Gastroesophageal sphincter (tissue), 4 donors: ENCODE results near the gene FGR. TPM values are rescaled to one million over a fixed set of nuclear protein-coding genes. Genes with fewer than 3 reads are reported as not detected.

ENCODE experiments used
- ATAC-seq: fragments of 150-250 bp; one replicate; pipeline ENCODE4 v1.9.1; 2016; ENCODE audit warnings: mild to moderate bottlenecking, moderate library complexity
- H3K27ac ChIP-seq, 4 donors: fragments of 200-600 bp; sonication (generic) in 3 of 4; 1 replicate in 3 of 4; 2 replicates in 1 of 4; pipeline ENCODE4 v1.5.1; 2016 to 2019
- H3K27me3 ChIP-seq: fragments of 200-600 bp; sonication (generic); one replicate; pipeline ENCODE4 v1.5.1; 2019
- H3K36me3 ChIP-seq, 2 donors: fragments of 200-600 bp; sonication (generic); one replicate each; pipeline ENCODE4 v1.5.1; 2019; ENCODE audit warnings: control low read depth in 1 of 2
- H3K4me1 ChIP-seq, 3 donors: fragments of 200-600 bp; sonication (generic); 1 replicate in 2 of 3; 2 replicates in 1 of 3; pipeline ENCODE4 v1.5.1; 2016 to 2019; ENCODE audit warnings: control low read depth in 2 of 3
- H3K4me3 ChIP-seq, 2 donors: fragments of 200-600 bp; sonication (generic); one replicate each; pipeline ENCODE4 v1.5.1; 2019; ENCODE audit warnings: mild to moderate bottlenecking in 1 of 2, moderate library complexity in 1 of 2
- H3K9me3 ChIP-seq, 3 donors: fragments of 200-600 bp; sonication (generic); one replicate each; pipeline ENCODE4 v1.5.1; 2017 to 2019; ENCODE audit warnings: control low read depth in 2 of 3
- EP300 ChIP-seq: sonication (generic); formaldehyde crosslinking; IDR thresholded peaks from one replicate; pipeline ENCODE4 v1.6.1; 2017; ENCODE audit warnings: antibody characterized with exemption, mild to moderate bottlenecking
- POLR2A ChIP-seq, 2 donors: fragments of 450-650 bp; IDR thresholded peaks; one replicate each; pipeline ENCODE4 v1.6.1; 2017; ENCODE audit warnings: antibody characterized with exemption in 2 of 2, mild to moderate bottlenecking in 2 of 2, moderate library complexity in 1 of 2
- POLR2AphosphoS5 ChIP-seq: sonication (generic); formaldehyde crosslinking; IDR thresholded peaks from one replicate; pipeline ENCODE4 v1.6.1; 2017; ENCODE audit warnings: antibody characterized with exemption
- WGBS, 2 donors: methylation state at CpG; one replicate each; pipeline ENCODE4 v1.1.5; 2018; ENCODE audit warnings: low coverage in 1 of 2; 5-methylcytosine and 5-hydroxymethylcytosine counted together
- total RNA-seq, 4 donors: library from RNA; depleted of rRNA; stranded (reverse); fragments of >200 nt; gene quantifications; one replicate each; pipeline ENCODE4 v1.1.0, GENCODE V29; 2016
- TF ChIP-seq, protein P1 (sequence below), 4 experiments: fragments of 200-600 bp in 2 of 4; fragments of 450-650 bp in 2 of 4; sonication (generic) in 1 of 4; IDR thresholded peaks; one replicate each; pipeline ENCODE4 v1.5.1; 2017 to 2019; ENCODE audit warnings: antibody characterized with exemption in 4 of 4, mild to moderate bottlenecking in 2 of 4, moderate library complexity in 2 of 4

FGR gene
- total RNA-seq, 4 donors from 2014 or later, result 9.2 to 17.8 (median 10.1) TPM

DNA sequence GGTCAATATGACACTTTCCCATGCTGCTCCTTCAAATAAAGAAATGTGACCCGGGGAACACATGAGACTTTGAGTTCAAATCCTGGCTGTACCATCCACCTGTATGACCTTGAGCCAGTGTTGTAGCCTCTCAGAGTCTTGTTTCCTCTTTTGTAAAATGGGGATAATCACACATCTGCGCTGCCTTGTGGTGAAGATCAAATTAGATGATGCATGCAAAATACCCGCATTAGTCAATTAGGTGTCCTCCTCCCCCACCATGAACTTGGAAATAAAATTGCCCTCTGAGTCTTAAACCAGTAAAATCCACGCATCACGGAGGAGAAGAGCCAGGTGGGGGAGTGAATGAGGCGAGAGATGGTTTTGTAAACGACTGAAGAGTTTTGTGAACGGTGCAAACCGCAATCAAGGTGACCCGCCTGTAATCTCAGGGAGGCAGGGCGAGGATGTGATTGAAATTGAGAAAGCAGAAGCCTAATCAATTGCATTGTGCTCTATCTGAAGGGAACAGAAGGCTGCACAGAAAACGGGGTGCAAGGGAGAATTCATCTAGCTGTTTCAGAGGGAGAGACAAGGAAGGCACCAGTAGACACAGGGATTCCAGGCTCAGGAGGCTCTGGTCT is 25.3 kb downstream of the FGR start:
- H3K27ac ChIP-seq, result no peak overlapping the region
- no peak overlapping the region for H3K4me3 ChIP-seq
- no peaks in the 10 kb centered on the region for H3K36me3 ChIP-seq
- no peaks in the 10 kb centered on the region for H3K9me3 ChIP-seq
- TF ChIP-seq POLR2AphosphoS5 (no peak), EP300 (no peak), POLR2A (IDR thresholded peaks at IDR 0.05) (no peak)
- TF ChIP-seq, protein P1, sequence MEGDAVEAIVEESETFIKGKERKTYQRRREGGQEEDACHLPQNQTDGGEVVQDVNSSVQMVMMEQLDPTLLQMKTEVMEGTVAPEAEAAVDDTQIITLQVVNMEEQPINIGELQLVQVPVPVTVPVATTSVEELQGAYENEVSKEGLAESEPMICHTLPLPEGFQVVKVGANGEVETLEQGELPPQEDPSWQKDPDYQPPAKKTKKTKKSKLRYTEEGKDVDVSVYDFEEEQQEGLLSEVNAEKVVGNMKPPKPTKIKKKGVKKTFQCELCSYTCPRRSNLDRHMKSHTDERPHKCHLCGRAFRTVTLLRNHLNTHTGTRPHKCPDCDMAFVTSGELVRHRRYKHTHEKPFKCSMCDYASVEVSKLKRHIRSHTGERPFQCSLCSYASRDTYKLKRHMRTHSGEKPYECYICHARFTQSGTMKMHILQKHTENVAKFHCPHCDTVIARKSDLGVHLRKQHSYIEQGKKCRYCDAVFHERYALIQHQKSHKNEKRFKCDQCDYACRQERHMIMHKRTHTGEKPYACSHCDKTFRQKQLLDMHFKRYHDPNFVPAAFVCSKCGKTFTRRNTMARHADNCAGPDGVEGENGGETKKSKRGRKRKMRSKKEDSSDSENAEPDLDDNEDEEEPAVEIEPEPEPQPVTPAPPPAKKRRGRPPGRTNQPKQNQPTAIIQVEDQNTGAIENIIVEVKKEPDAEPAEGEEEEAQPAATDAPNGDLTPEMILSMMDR (IDR thresholded peaks at IDR 0.05), result no peak
- peaks cover 16% of the 10 kb centered on the region for H3K27me3 ChIP-seq
- 63 to 82% methylated on average over 11 to 12 of the region's 12 CpGs for WGBS, 2 donors
- peaks cover 0 to 28% (median 5%) of the 10 kb centered on the region in 3 donors for H3K4me1 ChIP-seq
- no peak for ATAC-seq

DNA sequence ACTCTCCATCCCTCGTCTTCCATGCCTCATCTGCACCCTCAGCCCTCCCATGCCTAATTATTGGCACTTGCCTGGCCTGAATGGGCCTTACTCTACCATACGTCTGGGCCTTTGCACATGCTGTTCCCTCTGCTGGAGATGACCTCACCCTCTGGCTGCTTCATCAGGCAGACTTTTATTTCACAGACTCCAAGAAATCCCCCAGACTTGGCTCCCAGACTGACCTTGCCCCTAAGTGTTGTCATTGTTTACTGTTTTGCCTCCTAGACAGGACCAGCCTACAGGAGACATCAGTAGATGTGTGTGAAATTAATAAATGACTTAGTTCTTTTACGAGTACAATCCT is 25.8 kb downstream of the FGR start:
- Histone ChIP-seq H3K27ac (no peak overlapping the region), H3K36me3 (no peaks in the 10 kb centered on the region), H3K4me3 (no peak overlapping the region), H3K27me3 (peaks cover 15% of the 10 kb centered on the region), H3K4me1 (peaks cover 0 to 29% (median 5%) of the 10 kb centered on the region in 3 donors), H3K9me3 (no peaks in the 10 kb centered on the region)
- TF ChIP-seq, protein P1 (IDR thresholded peaks at IDR 0.05), result no peak
- TF ChIP-seq EP300 (no peak), POLR2AphosphoS5 (no peak), POLR2A (IDR thresholded peaks at IDR 0.05) (no peak)
- WGBS, 2 donors, result 32 to 50% methylated on average over 2 of the region's 3 CpGs
- no peak for ATAC-seq

DNA sequence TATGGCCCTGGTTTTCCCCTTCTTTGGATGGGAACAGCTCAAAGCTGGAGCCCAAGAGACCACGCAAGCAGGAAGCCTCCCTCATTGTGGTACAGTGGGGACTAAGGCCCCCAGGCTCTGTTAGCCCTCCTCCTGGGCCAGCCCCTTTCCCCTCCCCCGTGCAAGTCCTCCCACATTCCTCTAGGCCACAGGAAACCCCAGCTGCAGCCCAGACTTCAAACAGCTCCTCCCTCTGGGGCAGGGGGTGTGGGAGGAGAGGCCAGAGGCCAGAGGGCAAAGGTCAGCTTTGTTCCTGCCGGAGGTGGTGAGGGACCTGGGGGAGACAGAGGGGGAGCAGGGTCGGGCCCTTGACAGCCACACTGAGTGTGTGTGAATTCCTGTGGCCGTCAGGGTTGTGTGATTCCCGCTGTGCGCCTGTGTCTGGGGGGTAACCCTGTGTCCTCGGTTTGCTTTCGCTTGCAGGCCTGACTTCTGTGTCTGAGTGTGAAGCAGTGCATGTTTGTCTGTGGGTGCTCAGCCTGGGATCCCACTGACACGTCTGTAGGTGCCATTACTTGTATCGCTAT is 27.7 kb downstream of the FGR start:
- Histone ChIP-seq H3K27ac (peak overlapping the region in 1 of 4 donors; percentile 11), H3K36me3 (no peaks in the 10 kb centered on the region), H3K9me3 (no peaks in the 10 kb centered on the region), H3K4me3 (no peak overlapping the region), H3K27me3 (no peaks in the 10 kb centered on the region), H3K4me1 (peaks cover 0 to 35% (median 5%) of the 10 kb centered on the region in 3 donors)
- WGBS, 2 donors, result 83% methylated on average over 3 of the region's 11 CpGs; no CpG with 5 or more reads in 1 of the 2 donors
- no peak for ATAC-seq
- TF ChIP-seq POLR2AphosphoS5 (no peak), EP300 (no peak), POLR2A (IDR thresholded peaks at IDR 0.05) (no peak)
- TF ChIP-seq, protein P1 (IDR thresholded peaks at IDR 0.05), result no peak

DNA sequence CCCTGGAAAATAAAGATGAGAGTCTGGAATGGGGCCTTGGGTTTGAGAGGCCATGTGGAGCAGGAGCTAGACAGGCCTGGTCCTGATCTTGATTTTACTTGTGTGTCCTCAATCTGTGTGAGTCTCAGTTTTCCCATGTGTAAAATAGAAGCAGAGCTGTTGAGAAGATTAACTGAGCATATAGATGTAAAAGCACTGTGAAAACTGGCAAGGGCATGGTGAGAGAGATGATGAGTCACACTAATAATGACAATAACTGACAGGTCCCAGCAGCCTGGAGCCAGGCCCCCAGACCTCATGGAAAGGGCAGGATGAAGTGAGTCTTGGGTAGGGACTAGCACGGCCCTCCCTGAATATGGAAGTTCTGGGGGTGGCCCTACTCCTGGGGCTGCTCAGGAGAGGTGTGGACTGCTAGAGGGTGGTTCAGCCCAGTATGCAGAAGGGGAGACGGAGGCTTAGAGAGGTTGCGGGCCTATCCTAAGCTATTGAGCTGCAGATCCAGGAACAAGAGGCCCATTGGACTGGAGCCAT is 28.2 kb downstream of the FGR start:
- H3K27me3 ChIP-seq, result no peaks in the 10 kb centered on the region
- no peak overlapping the region for H3K4me3 ChIP-seq
- no peaks in the 10 kb centered on the region for H3K9me3 ChIP-seq
- no peak for ATAC-seq
- H3K27ac ChIP-seq, result peak overlapping the region in 1 of 4 donors; percentile 11
- 0% methylated on average over 1 of the region's 3 CpGs; no CpG with 5 or more reads in 1 of the 2 donors for WGBS, 2 donors
- H3K4me1 ChIP-seq, result peaks cover 0 to 40% (median 5%) of the 10 kb centered on the region in 3 donors
- no peaks in the 10 kb centered on the region for H3K36me3 ChIP-seq
- TF ChIP-seq POLR2A (IDR thresholded peaks at IDR 0.05), result no peak
- TF ChIP-seq, protein P1 (IDR thresholded peaks at IDR 0.05), result no peak
- TF ChIP-seq POLR2AphosphoS5, result no peak
- no peak for TF ChIP-seq EP300
